Loucy (cell line): ENCODE data around the gene TRPV3.
"Not testable (repeated sequence)": the region's sequence is repeated elsewhere in the genome, so short reads cannot be mapped to it uniquely, and the experiment has no call there.

Experiments used
- H2AFZ ChIP-seq: fragments of 200-600 bp; sonication (generic); 2 replicates; pipeline ENCODE4 v1.6.0; 2016; ENCODE audit warnings: antibody characterized with exemption, mild to moderate bottlenecking, low read length, moderate library complexity
- H3F3A ChIP-seq: fragments of 200-600 bp; 2 replicates; pipeline ENCODE4 v1.6.0; 2016; ENCODE audit warnings: antibody characterized with exemption, low read depth, mild to moderate bottlenecking
- H3K27me3 ChIP-seq: fragments of 200-600 bp; sonication (generic); 2 replicates; pipeline ENCODE4 v1.6.1; 2014; ENCODE audit warnings: low read length, mild to moderate bottlenecking; ENCODE audit not compliant: insufficient read depth, poor library complexity, severe bottlenecking
- H3K36me3 ChIP-seq: fragments of 200-600 bp; sonication (generic); 2 replicates; pipeline ENCODE4 v1.6.1; 2016; ENCODE audit warnings: low read length; ENCODE audit not compliant: insufficient read depth
- H3K4me1 ChIP-seq: fragments of 200-600 bp; sonication (generic); 2 replicates; pipeline ENCODE4 v1.5.1; 2014; ENCODE audit warnings: low read length, mild to moderate bottlenecking; ENCODE audit not compliant: insufficient read depth, poor library complexity, severe bottlenecking
- H3K4me2 ChIP-seq: fragments of 200-600 bp; sonication (generic); 2 replicates; pipeline ENCODE4 v1.6.0; 2014; ENCODE audit warnings: antibody characterized with exemption, low read length, low read depth, mild to moderate bottlenecking; ENCODE audit not compliant: poor library complexity, severe bottlenecking
- H3K4me3 ChIP-seq: fragments of 200-600 bp; sonication (generic); 2 replicates; pipeline ENCODE4 v1.5.1; 2014; ENCODE audit warnings: low read length, mild to moderate bottlenecking, mixed read lengths; ENCODE audit not compliant: poor library complexity, severe bottlenecking
- H3K79me2 ChIP-seq: fragments of 200-600 bp; sonication (generic); 2 replicates; pipeline ENCODE4 v1.6.1; 2014; ENCODE audit warnings: low read length; ENCODE audit not compliant: insufficient read depth
- H3K9ac ChIP-seq: fragments of 200-600 bp; sonication (generic); 2 replicates; pipeline ENCODE4 v1.6.0; 2014; ENCODE audit warnings: mild to moderate bottlenecking, low read depth, low read length, moderate library complexity; ENCODE audit not compliant: poor library complexity, severe bottlenecking
- H3K9me2 ChIP-seq: fragments of 200-600 bp; sonication (generic); replicated peaks from 2 replicates; pipeline ENCODE4 v1.6.1; 2016; ENCODE audit warnings: low read depth, low read length, mixed read lengths
- H3K9me3 ChIP-seq: fragments of 200-600 bp; sonication (generic); 2 replicates; pipeline ENCODE4 v1.6.1; 2014; ENCODE audit warnings: mild to moderate bottlenecking, antibody characterized with exemption, low read length, low read depth; ENCODE audit not compliant: insufficient read depth
- H4K20me1 ChIP-seq: fragments of 200-600 bp; sonication (generic); 2 replicates; pipeline ENCODE4 v1.6.0; 2014; ENCODE audit warnings: antibody characterized with exemption, low read length, mild to moderate bottlenecking; ENCODE audit not compliant: insufficient read depth, poor library complexity, severe bottlenecking
- CTCF ChIP-seq: fragments of 200-600 bp; sonication (generic); conservative IDR thresholded peaks from 2 replicates; pipeline ENCODE4 v1.5.1; 2014; ENCODE audit warnings: mild to moderate bottlenecking, antibody characterized with exemption, low read length
- EZH2phosphoT487 ChIP-seq: fragments of 200-600 bp; IDR thresholded peaks from 2 replicates; pipeline ENCODE4 v1.6.1; 2018; ENCODE audit warnings: antibody characterized with exemption, mild to moderate bottlenecking, moderate library complexity, borderline replicate concordance

Gene TRPV3

GRCh38 chr17:3524024-3524423 lies 33.6 kb downstream of the TRPV3 start:
- no peaks in the 10 kb centered on the region for H3F3A ChIP-seq
- no peak overlapping the region for H3K4me2 ChIP-seq
- H3K9ac ChIP-seq, result no peak overlapping the region
- H3K36me3 ChIP-seq, result no peaks in the 10 kb centered on the region
- no peaks in the 10 kb centered on the region for H3K79me2 ChIP-seq
- no peak overlapping the region for H2AFZ ChIP-seq
- no peaks in the 10 kb centered on the region for H3K27me3 ChIP-seq
- H4K20me1 ChIP-seq, result no peaks in the 10 kb centered on the region
- no peaks in the 10 kb centered on the region for H3K9me3 ChIP-seq
- TF ChIP-seq EZH2phosphoT487 (no peak), CTCF (no peak)
- H3K4me3 ChIP-seq, result no peak overlapping the region
- H3K4me1 ChIP-seq, result no peaks in the 10 kb centered on the region
- no peaks in the 10 kb centered on the region for H3K9me2 ChIP-seq

GRCh38 chr17:3519472-3519871 lies 38.1 kb downstream of the TRPV3 start:
- not testable (repeated sequence) for H3F3A ChIP-seq, H2AFZ ChIP-seq, H3K4me3 ChIP-seq, H3K79me2 ChIP-seq, H3K9me3 ChIP-seq, H3K9ac ChIP-seq, H3K9me2 ChIP-seq, H3K36me3 ChIP-seq, H3K27me3 ChIP-seq, H4K20me1 ChIP-seq, H3K4me1 ChIP-seq, H3K4me2 ChIP-seq

- Histone ChIP-seq H3K4me2 (no peak overlapping the region), H3K4me3 (no peak overlapping the region), H3K79me2 (no peaks in the 10 kb centered on the region), H4K20me1 (no peaks in the 10 kb centered on the region), H3K9me3 (no peaks in the 10 kb centered on the region), H3K27me3 (no peaks in the 10 kb centered on the region), H3K9me2 (no peaks in the 10 kb centered on the region), H3K9ac (no peak overlapping the region), H3K4me1 (no peaks in the 10 kb centered on the region), H3K36me3 (no peaks in the 10 kb centered on the region), H2AFZ (no peak overlapping the region), H3F3A (no peaks in the 10 kb centered on the region)
- no peak for TF ChIP-seq CTCF
- no peak for TF ChIP-seq EZH2phosphoT487
Measured at GRCh38 chr17:3514873-3515272, 42.7 kb downstream of the TRPV3 start.

GRCh38 chr17:3514167-3514566 lies 43.4 kb downstream of the TRPV3 start:
- H3K4me1 ChIP-seq, H3K4me3 ChIP-seq, H3K9me3 ChIP-seq, H3K27me3 ChIP-seq, H3K4me2 ChIP-seq, H3K79me2 ChIP-seq, H4K20me1 ChIP-seq, H3K9me2 ChIP-seq, H2AFZ ChIP-seq, H3F3A ChIP-seq, H3K36me3 ChIP-seq, H3K9ac ChIP-seq: not testable (repeated sequence)
